DOHH2 (cell line): ENCODE measurements around the gene SIVA1.

Experiments used
- H3F3A ChIP-seq: fragments of 200-600 bp; sonication (generic), shearing (Covaris generic); 2 replicates; pipeline ENCODE4 v1.6.0; 2016; ENCODE audit warnings: antibody characterized with exemption, mild to moderate bottlenecking; ENCODE audit not compliant: control insufficient read depth, insufficient read depth
- H3K27ac ChIP-seq: fragments of 200-600 bp; sonication (generic); 2 replicates; pipeline ENCODE4 v1.5.1; 2014; ENCODE audit warnings: low read depth, mild to moderate bottlenecking, low read length, moderate library complexity
- H3K27me3 ChIP-seq: fragments of 200-600 bp; sonication (generic); 2 replicates; pipeline ENCODE4 v1.6.1; 2014; ENCODE audit warnings: mild to moderate bottlenecking, low read length, mixed read lengths; ENCODE audit not compliant: control insufficient read depth
- H3K36me3 ChIP-seq: fragments of 200-600 bp; sonication (generic); 2 replicates; pipeline ENCODE4 v1.6.1; 2014; ENCODE audit warnings: mild to moderate bottlenecking, low read length, moderate library complexity, mixed read lengths; ENCODE audit not compliant: control insufficient read depth
- H3K4me1 ChIP-seq: fragments of 200-600 bp; sonication (generic); 2 replicates; pipeline ENCODE4 v1.6.1; 2014; ENCODE audit warnings: mild to moderate bottlenecking, low read length, mixed read lengths; ENCODE audit not compliant: control insufficient read depth
- H3K4me2 ChIP-seq: fragments of 200-600 bp; sonication (generic); 2 replicates; pipeline ENCODE4 v1.6.0; 2014; ENCODE audit warnings: mild to moderate bottlenecking, low read length, moderate library complexity
- H3K4me3 ChIP-seq: fragments of 200-600 bp; sonication (generic); 2 replicates; pipeline ENCODE4 v1.5.1; 2014; ENCODE audit warnings: mild to moderate bottlenecking, low read length, mixed read lengths
- H3K79me2 ChIP-seq: fragments of 200-600 bp; sonication (generic); 2 replicates; pipeline ENCODE4 v1.6.1; 2014; ENCODE audit warnings: mild to moderate bottlenecking, low read length, mixed read lengths; ENCODE audit not compliant: control insufficient read depth
- H3K9me2 ChIP-seq: fragments of 200-600 bp; sonication (generic); replicated peaks from 2 replicates; pipeline ENCODE4 v1.6.1; 2014; ENCODE audit warnings: mild to moderate bottlenecking, low read length, mixed read lengths; ENCODE audit not compliant: control insufficient read depth
- H3K9me3 ChIP-seq: fragments of 200-600 bp; sonication (generic); 2 replicates; pipeline ENCODE4 v1.6.1; 2014; ENCODE audit warnings: antibody characterized with exemption, low read length, mixed read lengths; ENCODE audit not compliant: control insufficient read depth, insufficient read depth
- H4K20me1 ChIP-seq: fragments of 200-600 bp; sonication (generic); 2 replicates; pipeline ENCODE4 v1.6.0; 2014; ENCODE audit warnings: low read depth, mild to moderate bottlenecking, antibody characterized with exemption, low read length, moderate library complexity; ENCODE audit not compliant: control insufficient read depth, insufficient read depth
- EZH2phosphoT487 ChIP-seq: fragments of 200-600 bp; sonication (generic); IDR thresholded peaks from 2 replicates; pipeline ENCODE4 v1.6.1; 2017; ENCODE audit warnings: borderline replicate concordance, mild to moderate bottlenecking, antibody characterized with exemption, low read length, moderate library complexity, mixed read lengths
- TF ChIP-seq, protein P1 (sequence below): fragments of 200-600 bp; sonication (generic); IDR thresholded peaks from one replicate; pipeline ENCODE4 v1.5.1; 2014; ENCODE audit warnings: antibody characterized with exemption, mild to moderate bottlenecking, low read depth, low read length; ENCODE audit not compliant: poor library complexity, severe bottlenecking

The SIVA1 gene

DNA sequence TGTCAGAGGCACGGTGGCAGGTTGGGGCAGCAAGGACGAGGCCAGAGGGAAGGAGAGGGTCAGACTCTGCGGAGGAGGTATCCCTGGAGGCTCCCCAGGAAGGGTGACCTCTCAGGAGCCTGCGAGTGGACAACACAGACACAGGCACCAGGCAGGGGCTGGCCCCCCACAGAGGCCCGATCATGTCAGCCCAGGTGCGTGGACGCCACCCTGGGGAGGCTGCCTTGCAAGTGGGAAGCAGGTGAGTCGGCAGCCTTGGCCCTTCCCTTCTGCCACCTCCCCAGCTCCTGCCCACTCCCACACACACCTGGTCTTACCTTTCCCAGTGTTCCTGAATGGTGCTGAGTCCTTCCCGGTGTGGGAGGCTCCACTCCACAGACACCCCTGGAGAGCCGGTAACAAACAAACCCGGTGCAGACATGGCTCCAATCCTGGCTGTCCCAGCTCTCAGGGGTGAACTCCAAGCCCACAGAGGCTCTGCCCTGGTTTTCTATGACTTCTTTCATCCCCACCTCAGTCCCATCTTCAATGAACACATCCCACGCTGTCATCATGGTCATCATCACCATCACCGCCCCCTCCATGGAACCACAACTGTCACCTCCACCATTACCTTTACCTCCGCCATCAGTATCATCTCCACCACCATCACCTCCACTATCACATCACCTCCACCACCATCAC is 53.1 kb downstream of the SIVA1 start:
- Histone ChIP-seq H3K4me1 (peaks cover 23% of the 10 kb centered on the region), H3K79me2 (no peaks in the 10 kb centered on the region), H3K27ac (no peak overlapping the region), H3K4me3 (no peak overlapping the region), H3F3A (no peaks in the 10 kb centered on the region), H4K20me1 (no peaks in the 10 kb centered on the region), H3K9me2 (no peaks in the 10 kb centered on the region), H3K4me2 (no peak overlapping the region), H3K27me3 (peaks cover 16% of the 10 kb centered on the region), H3K36me3 (no peaks in the 10 kb centered on the region), H3K9me3 (no peaks in the 10 kb centered on the region)
- TF ChIP-seq, protein P1, sequence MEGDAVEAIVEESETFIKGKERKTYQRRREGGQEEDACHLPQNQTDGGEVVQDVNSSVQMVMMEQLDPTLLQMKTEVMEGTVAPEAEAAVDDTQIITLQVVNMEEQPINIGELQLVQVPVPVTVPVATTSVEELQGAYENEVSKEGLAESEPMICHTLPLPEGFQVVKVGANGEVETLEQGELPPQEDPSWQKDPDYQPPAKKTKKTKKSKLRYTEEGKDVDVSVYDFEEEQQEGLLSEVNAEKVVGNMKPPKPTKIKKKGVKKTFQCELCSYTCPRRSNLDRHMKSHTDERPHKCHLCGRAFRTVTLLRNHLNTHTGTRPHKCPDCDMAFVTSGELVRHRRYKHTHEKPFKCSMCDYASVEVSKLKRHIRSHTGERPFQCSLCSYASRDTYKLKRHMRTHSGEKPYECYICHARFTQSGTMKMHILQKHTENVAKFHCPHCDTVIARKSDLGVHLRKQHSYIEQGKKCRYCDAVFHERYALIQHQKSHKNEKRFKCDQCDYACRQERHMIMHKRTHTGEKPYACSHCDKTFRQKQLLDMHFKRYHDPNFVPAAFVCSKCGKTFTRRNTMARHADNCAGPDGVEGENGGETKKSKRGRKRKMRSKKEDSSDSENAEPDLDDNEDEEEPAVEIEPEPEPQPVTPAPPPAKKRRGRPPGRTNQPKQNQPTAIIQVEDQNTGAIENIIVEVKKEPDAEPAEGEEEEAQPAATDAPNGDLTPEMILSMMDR, result no peak
- TF ChIP-seq EZH2phosphoT487, result no peak

DNA sequence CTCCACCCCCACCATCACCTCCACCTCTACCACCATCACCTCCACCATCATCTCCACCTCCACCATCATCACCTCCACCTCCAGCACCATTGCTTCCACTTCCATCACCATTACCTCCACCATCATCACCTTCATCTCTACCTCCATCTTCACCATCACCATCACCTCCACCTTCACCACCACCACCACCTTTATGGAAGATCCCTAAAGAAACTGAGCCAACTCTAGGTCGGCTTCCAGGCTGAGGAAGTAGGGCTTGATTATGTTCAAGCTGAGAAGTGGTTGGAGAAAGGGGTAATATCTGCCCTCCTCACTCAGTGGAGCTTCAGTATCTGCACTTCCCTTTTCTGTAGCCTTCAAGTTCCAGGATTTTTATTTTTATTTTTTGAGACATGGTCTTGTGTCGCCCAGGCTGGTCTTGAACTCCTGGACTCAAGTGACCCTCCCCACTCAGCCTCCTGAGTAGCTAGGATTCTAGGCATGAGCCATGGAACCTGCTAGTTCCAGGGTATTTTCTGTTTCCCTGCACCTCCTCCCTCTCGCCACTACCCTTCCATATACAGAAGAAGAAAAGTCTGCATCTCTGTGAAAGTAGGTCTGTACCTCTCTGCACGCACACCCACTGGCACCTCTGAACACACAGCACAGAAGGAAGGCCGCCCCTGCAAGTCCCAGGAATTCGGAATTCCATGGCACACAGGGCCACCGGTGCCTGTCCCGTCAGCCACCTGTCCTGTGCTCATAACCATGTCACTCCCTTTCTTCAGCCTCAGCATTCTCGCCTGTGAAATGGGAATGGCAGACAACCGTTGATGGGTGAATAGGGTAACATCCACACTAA is 53.9 kb downstream of the SIVA1 start:
- Histone ChIP-seq H3K4me3 (no peak overlapping the region), H3K4me1 (peaks cover 16% of the 10 kb centered on the region), H3K4me2 (no peak overlapping the region)

DNA sequence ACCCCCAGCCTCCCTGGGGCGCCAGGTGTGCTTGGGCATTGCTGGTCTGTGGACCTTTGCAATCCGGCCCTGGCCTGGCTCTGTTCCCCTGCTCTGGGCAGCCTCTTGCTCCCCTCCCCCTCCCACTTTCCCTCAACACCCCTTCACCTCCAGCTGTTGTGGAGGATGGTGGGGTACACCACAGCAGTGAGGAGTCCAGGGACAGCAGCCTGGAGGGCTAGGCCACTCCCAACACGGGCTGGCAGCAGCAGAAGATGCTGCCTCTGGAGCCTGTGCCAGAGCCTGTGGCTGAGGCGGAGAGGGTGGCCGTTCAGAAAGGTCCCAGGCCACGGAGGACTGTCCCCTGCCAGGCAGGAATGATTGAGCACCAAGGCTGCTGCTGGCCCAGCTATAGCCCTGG is 55.5 kb downstream of the SIVA1 start:
- Histone ChIP-seq H3K27ac (no peak overlapping the region), H3K4me2 (no peak overlapping the region), H3K9me2 (no peaks in the 10 kb centered on the region), H3K27me3 (no peaks in the 10 kb centered on the region), H3K9me3 (no peaks in the 10 kb centered on the region), H3K4me3 (no peak overlapping the region), H3K79me2 (peaks cover 6% of the 10 kb centered on the region), H4K20me1 (no peaks in the 10 kb centered on the region), H3K4me1 (peaks cover 13% of the 10 kb centered on the region), H3K36me3 (peaks cover under 1% of the 10 kb centered on the region; the same call in 1 of the 2 replicates), H3F3A (no peaks in the 10 kb centered on the region)
- TF ChIP-seq, protein P1, result no peak
- TF ChIP-seq EZH2phosphoT487, result no peak

More for the DNA sequence above, 53.9 kb downstream of the SIVA1 start:
- H3K9me3 ChIP-seq, result no peaks in the 10 kb centered on the region
- peaks cover 8% of the 10 kb centered on the region for H3K27me3 ChIP-seq
- H3K79me2 ChIP-seq, result peaks cover under 1% of the 10 kb centered on the region; the same call in 1 of the 2 replicates
- TF ChIP-seq EZH2phosphoT487, result no peak
- TF ChIP-seq, protein P1, result no peak
- H3K36me3 ChIP-seq, result no peaks in the 10 kb centered on the region
- no peaks in the 10 kb centered on the region for H4K20me1 ChIP-seq
- no peak overlapping the region for H3K27ac ChIP-seq
- H3F3A ChIP-seq, result no peaks in the 10 kb centered on the region
- no peaks in the 10 kb centered on the region for H3K9me2 ChIP-seq
